Ramos (cell line): ENCODE results near the gene BTBD2.
"Not testable (repeated sequence)": the region's sequence is repeated elsewhere in the genome, so short reads cannot be mapped to it uniquely, and the experiment has no call there.

Source experiments
- in situ Hi-C: fragments of 300-500 bp; cut with MboI; formaldehyde crosslinking; loops from one replicate; pipeline ENCODE4 v1.14.3; 2022; ENCODE audit warnings: low sequenced_read_pairs; ENCODE audit not compliant: unreplicated experiment

BTBD2 gene

GRCh38 chr19:2040647-2041432, 25.3 kb upstream of the BTBD2 start:
- in situ Hi-C loops: no loop called here

GRCh38 chr19:2039959-2040646, 24.6 kb upstream of the BTBD2 start:
- in situ Hi-C loops: no loop called here

GRCh38 chr19:2039089-2039958, 23.8 kb upstream of the BTBD2 start:
- in situ Hi-C loops: no loop called here

DNA sequence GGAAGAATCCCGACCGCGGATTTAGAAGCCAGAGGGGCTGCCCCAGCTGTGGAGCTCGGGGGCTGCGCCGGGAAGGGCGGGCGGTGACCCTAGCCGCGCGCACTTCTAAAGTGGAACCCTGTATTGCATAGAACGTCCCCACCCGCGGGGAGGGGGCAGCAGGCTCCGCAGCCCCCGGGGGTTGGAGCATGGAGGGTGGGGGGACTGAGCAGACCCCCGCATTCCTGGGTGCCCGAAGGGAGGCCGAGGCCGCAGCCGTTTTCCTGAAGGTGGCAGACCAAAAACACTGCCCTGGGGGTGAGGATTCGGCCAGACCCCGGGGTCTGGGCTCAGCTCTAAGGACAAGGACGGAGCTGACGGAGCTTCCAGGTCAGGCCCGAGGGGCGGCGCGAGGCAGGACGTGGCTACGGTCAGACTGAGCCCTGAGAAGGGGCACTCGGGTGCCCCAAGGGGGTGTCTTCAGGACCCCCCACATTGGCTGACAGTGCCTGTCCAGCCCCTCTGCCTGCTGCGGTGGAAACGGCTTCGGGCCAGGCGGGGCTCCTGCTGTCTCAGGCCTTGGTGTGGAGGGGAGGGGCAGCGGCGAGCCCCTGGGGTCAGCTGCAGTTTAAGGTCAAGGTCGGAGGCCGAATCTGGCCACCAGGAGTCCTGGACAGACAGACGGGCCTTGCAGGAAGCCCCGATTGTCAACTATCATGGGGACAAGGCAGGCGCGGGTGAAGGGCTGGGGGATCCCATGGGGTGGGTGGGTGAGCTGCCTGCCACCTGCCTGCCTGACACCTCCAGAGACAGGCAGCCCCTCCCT, 23.0 kb upstream of the BTBD2 start:
- in situ Hi-C loops: no loop called here

- in situ Hi-C loops: no loop called here
Observed at GRCh38 chr19:2037651-2038255, 22.2 kb upstream of the BTBD2 start.

DNA sequence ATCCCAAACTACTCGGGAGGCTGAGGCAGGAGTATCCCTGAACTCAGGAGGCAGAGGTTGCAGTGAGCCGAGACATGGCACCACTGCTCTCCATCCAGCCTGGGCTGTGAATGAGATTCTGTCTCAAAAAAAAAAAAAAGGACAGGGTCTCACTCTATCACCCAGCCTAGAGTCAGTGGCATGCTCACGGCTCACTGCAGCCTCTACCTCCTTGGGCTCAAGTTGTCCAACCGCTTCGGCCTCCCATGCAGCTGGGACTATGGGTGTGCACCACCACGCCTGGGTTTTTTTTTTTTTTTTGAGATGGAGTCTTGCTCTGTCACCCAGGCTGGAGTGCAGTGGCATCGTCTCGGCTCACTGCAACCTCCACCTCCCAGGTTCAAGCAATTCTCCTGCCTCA, 20.9 kb upstream of the BTBD2 start:
- in situ Hi-C loops: no loop called here

- in situ Hi-C loops: no loop called here
Observed at GRCh38 chr19:2035590-2035991, 20.1 kb upstream of the BTBD2 start.

DNA sequence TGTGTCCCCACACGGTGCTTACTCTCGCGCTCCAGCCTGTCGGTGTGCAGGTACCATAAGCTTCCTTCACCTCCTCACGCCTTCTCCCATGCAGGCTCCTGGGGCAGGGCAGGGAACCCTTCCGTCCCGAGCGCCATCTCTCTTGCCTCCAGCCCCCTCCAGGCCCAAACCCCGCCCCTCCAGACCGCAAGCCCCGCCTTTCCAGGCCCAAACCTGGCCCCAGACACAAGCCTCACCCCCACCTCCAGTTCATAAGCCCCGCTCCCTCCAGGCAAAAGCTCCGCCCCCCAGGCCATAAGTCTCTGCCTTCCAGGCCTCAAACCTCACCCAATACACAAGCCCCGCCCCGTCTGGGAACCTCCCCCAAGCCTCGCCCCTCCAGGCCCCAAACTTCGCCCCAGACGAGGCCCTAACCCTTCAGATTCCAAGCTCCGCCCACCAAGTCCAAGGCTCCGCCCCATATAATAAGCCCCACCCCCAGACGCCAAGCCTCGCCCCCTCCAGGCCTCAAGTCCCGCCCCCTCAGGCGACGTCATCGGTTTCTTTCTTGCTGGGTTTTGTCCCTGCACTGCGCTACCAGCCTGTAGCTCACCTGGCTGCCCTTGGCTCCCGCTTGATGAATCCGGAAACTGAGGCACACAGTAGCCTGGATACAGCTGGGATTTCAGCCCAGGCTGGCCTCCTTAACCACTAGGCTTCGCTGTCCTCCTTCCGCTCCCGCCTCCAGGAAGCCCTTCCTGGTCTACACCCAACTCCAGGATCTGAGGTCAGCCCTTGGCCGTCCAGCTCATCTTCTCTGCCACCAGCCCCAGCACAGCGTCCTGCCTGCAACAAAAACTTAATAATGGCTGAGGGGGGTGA, 19.4 kb upstream of the BTBD2 start:
- in situ Hi-C loops: no loop called here

DNA sequence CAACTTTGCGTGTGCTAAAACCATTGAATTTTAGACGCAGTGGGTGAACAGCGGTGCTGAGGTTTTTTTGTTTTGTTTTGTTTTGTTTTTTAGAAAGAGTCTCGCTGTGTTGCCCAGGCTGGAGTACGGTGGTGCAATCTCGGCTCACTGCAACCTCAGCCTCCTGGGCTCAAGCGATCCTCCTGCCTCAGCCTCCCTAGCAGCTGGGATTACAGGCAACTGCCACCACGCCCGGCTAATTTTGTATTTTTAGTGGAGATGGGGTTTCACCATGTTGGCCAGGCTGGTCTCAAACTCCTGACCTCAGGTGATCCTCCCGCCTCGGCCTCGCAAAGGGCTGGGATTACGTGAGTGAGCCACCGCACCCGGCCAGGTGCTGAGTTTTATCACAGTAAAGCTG, 18.7 kb upstream of the BTBD2 start:
- in situ Hi-C loops: not testable (repeated sequence)

GRCh38 chr19:2033825-2034159, 18.3 kb upstream of the BTBD2 start:
- in situ Hi-C loops: no loop called here

DNA sequence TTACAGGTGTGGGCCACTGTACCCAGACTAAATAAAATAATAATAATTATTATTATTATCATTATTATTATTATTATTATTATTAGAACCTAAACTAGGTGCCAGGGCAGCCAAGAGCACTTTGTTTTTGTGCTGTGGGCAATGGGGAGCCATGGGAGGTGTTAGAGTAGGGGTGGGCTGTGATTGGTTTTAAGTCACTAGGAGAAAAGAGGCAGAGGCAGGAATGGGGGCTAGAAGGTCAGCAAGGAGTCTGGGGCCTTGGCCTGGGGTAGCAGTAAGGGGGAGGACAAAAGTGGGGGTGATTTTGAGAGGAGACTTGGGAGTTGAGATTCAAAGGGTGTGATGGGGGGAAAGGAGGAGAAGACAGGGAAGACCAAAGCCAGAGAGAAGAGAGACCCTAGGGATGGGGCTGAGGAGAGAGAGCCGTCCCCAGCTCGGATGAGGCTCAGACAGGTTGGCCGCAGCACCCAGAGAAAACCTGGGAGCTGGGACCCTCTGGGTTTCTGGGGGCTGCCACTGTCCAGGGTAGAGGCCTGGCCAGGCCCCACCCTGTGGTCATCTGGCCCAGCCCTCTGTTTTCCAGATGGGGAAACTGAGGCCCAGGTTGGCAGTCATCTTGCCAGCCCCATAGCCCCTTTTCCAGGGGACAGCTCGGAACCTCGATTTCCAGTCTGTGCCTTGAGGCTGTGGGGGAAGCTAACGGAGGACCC, 17.8 kb upstream of the BTBD2 start:
- in situ Hi-C loops: no loop called here

- in situ Hi-C loops: no loop called here
Observed at GRCh38 chr19:2032296-2032941, 16.9 kb upstream of the BTBD2 start.

GRCh38 chr19:2027361-2027760, 11.8 kb upstream of the BTBD2 start:
- in situ Hi-C loops: no loop called here

DNA sequence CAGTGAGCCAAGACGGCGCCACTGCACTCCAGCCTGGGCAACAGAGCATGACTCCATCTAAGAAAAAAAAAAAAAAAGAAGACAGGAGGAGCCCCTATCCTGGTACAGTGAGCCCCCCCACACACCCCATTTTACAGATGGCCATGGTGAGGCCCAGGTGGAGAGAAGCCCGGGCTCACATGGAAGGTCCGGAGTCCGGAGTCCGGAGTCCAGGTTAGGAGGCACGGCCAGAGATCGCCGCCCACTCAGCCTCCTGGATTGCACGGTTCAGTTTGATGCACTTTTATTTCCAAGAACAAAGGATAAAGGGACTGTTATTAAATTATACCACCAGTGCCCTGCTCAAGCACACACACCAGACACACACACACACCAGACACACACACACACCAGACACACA, 11.3 kb upstream of the BTBD2 start:
- in situ Hi-C loops: no loop called here

DNA sequence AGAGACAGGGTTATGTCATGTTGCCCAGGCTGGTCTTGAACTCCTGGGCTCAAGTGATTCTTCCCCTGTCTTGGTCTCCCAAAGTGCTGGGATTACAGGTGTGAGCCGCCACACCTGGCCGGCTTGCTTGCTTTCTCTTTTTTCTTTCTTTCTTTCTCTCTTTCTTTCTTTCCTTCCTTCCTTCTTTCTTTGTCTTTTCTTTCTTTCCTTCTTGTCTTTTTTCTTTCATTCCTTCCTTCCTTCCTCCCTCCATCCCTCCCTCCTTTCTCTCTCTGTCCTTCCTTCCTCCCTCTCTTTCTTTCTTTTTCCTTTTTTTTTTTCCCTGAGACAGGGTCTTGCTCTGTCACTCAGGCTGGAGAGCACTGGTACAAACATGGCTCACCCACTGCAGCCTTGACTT, 6.8 kb upstream of the BTBD2 start:
- in situ Hi-C loops: loop anchor here (5.0 kb wide), 1 partner anchor 45 kb away; no protein-coding TSS in a partner anchor

DNA sequence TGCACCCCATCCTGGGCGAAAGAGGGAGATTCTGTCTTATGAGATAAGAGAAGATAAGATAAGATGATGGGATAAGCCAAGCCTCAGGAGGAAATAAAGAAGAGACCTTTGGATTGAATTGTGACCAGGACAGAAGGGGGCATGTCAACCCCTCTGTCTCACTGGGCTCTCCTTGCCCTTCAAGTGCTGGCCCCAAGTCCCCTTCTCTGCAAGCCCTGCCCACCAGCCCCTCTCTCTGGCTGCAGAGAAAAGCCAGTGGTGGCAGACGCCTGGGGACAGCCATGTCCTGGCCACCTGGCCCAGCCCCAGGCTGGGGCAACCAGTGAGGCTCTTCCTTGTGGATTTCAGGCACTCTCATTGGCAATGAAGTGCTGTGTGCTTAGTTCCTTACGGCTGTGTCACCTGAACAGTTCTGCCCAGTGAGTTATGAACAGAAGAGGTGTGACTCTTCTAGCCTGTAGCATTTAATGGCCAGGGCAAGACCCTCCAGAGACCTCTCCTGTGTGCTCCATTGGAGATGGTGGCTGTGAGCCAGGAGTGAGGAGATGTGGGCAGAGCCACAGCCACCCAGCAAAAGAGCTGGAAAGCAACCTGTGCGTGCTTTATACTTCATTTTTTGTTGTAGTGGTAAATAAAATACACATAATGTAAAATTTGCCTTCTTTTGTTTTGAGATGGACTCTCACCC, 6.1 kb upstream of the BTBD2 start:
- in situ Hi-C loops: loop anchor here (5.0 kb wide), 1 partner anchor 46 kb away; no protein-coding TSS in a partner anchor

- in situ Hi-C loops: no loop called here
Observed at GRCh38 chr19:2018752-2019151, 3.2 kb upstream of the BTBD2 start.
